Measurements from ENCODE around the gene SLC38A10.

GRCh38 chr17:81260641-81261040 is 34.5 kb downstream of the SLC38A10 start:
- TF ChIP-seq GRHL1 (CRISPR knock-in tag; conservative IDR thresholded peaks at IDR 0.05), result no peak
- TF ChIP-seq POLR2AphosphoS5 (IDR thresholded peaks at IDR 0.05; ENCODE audit: low read depth, low read length), result no peak
- no peak for TF ChIP-seq RAD51 (IDR thresholded peaks at IDR 0.05; ENCODE audit: borderline replicate concordance)
- TF ChIP-seq CTCF (CRISPR knock-in tag; IDR thresholded peaks at IDR 0.05), result no peak
- no peak for TF ChIP-seq NCOA1 (CRISPR knock-in tag; IDR thresholded peaks at IDR 0.05)
- TF ChIP-seq FOXA1 (IDR thresholded peaks at IDR 0.05), result no peak
- no peak for TF ChIP-seq FOXA1 (CRISPR knock-in tag; IDR thresholded peaks at IDR 0.05)
- no peak for TF ChIP-seq RNF2 (conservative IDR thresholded peaks at IDR 0.05; ENCODE audit: low read depth)

Measured in HepG2 (cell line).